Activated T-cell treated with anti-CD3 and anti-CD28 coated beads for 24 hours (primary cell): ENCODE measurements around the gene CELF4.

Source experiments
- DNase-seq: peaks from one replicate; pipeline ENCODE4 v3.0.0-alpha.2; 2020; ENCODE audit warnings: low read depth

Gene CELF4

GRCh38 chr18:37222999-37223378 lies 342.6 kb downstream of the CELF4 start:
- DNase-seq, result no peak

GRCh38 chr18:37222354-37222998 lies 343.1 kb downstream of the CELF4 start:
- DNase-seq, result no peak

GRCh38 chr18:37219257-37219656 lies 346.3 kb downstream of the CELF4 start:
- no peak for DNase-seq

- DNase-seq, result no peak
These were observed 347.5 kb downstream of the CELF4 start for GRCh38 chr18:37218022-37218590.

GRCh38 chr18:37210781-37211180 lies 354.8 kb downstream of the CELF4 start:
- no peak for DNase-seq

GRCh38 chr18:37207343-37207742 lies 358.3 kb downstream of the CELF4 start:
- no peak for DNase-seq

- DNase-seq, result no peak
These were observed 365.9 kb downstream of the CELF4 start for GRCh38 chr18:37199741-37200140.
